GM10266 (cell line): ENCODE data around the gene CTSA.

Source experiments
- DNase-seq: peaks from one replicate; pipeline ENCODE4 v3.0.0; 2012; ENCODE audit errors: extremely low spot score
- TF ChIP-seq, protein P1 (sequence below): IDR thresholded peaks from 2 replicates; pipeline ENCODE4 v1.5.1; 2012; ENCODE audit warnings: mild to moderate bottlenecking, low read depth; ENCODE audit not compliant: control insufficient read depth, insufficient read depth; ENCODE audit errors: missing control alignments

The CTSA gene

DNA sequence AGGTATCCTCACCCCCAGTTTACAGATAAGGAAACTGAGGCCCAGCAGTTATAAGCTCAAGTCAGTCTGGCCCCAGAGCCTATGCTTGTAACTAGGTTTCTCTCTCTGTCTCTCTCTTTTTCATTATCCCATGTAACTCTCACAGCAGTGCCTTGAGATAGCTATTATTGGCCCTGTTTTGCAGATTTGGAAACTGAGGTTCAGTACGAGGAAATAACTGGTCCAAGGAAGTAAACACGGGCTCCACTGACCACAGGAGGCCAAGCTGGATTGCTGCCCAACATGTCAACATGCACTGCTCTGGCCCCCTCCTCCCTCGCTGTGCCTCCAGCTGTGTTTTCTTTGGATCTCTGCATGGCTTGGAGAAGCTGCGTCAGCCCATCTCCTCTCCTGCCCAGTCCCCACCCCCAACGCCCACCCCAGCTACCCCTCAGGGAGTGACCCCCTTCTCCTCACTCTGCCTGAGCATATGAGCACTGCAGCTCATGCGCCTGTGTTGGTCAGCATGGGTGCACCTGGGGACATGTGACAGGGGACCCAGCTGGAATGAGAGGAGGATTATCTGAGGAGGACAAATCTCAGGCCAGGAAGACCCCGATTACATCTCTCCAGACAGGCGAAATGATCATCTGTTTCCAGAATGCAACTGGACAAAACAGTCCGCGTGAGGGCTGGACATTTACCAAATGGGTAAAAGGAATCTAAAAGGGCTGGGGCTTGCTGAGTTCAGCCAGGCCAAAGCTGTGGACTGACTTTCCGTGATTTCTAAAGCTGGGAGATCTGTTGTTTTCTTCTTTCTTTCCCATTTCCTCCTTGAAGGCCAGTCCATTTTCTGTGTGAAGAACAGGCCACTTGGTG is 28.6 kb downstream of the CTSA start:
- TF ChIP-seq, protein P1, sequence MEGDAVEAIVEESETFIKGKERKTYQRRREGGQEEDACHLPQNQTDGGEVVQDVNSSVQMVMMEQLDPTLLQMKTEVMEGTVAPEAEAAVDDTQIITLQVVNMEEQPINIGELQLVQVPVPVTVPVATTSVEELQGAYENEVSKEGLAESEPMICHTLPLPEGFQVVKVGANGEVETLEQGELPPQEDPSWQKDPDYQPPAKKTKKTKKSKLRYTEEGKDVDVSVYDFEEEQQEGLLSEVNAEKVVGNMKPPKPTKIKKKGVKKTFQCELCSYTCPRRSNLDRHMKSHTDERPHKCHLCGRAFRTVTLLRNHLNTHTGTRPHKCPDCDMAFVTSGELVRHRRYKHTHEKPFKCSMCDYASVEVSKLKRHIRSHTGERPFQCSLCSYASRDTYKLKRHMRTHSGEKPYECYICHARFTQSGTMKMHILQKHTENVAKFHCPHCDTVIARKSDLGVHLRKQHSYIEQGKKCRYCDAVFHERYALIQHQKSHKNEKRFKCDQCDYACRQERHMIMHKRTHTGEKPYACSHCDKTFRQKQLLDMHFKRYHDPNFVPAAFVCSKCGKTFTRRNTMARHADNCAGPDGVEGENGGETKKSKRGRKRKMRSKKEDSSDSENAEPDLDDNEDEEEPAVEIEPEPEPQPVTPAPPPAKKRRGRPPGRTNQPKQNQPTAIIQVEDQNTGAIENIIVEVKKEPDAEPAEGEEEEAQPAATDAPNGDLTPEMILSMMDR: no peak
- DNase-seq: no peak

DNA sequence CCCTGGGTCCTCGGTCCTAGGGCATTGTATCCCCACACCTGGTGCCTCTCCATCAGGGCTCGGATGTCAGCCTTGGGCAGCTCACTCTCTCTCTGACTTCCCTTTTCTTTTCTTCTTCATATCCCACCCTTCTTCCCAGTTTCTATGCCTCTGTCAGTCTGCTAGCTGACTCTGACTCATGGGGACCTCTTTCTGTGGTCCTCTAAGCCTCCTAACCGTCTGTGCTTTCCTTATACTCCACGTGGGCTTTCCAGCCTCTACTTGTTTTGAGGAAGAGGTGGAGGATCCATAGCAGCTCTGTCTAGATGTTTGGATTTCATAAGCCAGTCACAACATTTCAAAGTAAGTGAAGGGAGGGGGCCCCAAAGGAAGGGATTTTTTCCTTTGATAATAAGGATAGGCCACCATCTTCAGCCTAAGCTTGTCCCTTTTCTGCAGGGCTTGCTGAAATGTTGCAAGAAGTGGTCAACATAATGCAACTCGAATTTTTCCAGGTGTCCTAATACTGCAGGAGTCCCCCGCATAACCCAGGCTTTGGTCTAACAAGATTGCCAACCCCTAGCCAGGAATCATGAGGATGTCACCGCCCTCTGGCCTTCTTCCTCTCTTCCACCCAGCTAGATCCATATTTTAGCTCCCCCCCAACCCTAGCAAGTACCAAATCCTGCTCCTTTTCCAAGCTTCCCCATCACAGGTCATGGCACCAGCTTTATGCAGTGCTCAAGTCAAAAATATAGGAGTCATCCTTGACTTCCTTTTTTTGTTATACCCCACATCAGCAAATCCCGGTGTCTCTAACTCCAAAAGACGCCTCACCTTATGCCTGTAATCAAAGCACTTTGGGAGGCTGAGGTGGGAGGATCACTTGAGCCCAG is 29.6 kb downstream of the CTSA start:
- TF ChIP-seq, protein P1: no peak
- DNase-seq: no peak

GRCh38 chr20:45921337-45922189 is 30.4 kb downstream of the CTSA start:
- TF ChIP-seq, protein P1: no peak
- DNase-seq: no peak

GRCh38 chr20:45924391-45925261 is 33.5 kb downstream of the CTSA start:
- TF ChIP-seq, protein P1: no peak
- DNase-seq: no peak

DNA sequence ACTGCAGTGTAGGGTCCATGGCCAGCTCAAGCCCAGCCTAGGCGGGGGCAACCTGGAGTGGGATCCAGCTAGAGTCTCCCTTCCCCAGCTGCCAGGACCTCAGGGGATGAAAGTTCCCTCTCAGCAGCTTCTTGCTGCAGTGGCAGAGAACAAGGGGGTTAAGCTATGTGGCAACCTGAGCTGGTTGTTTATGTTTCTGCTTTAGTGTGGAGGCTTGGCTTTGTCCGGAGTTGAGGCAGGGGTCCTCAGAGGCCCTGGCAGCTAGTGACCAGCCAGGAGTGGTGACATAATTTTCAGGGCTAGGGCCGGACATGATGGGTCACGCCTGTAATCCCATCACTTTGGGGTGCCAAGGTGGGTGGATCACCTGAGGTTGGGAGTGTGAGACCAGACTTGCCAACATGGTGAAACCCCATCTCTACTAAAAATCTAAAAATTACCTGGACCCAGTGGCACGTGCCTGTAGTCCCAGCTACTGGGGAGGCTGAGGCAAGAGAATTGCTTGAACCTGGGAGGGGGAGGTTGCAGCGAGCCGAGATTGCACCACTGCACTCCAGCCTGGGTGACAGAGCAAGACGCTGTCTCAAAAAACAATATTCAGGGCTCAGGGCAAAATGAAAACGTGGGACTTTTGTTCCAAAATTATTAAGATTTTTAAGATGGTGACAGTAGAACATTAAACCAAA is 34.8 kb downstream of the CTSA start:
- TF ChIP-seq, protein P1: no peak
- DNase-seq: no peak

DNA sequence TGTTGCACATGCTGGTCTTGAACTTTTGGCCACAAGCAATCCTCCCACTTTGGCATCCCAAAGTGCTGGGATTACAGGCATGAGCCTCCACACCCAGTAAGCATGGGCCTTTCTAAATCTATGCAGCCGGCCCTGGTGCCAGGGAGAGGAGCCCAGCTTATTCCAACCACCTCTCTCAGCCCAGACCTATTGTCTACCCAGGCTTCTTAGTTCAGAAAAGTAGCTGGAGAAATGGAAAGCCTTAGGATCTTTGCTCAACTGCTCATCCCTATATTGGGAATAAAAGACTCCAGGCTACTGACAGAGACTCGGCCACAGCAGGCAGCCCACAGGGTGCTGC is 35.6 kb downstream of the CTSA start:
- TF ChIP-seq, protein P1: no peak
- DNase-seq: no peak
